Gastroesophageal sphincter (tissue), 4 donors: ENCODE measurements around the gene ABCG8. TPM values are rescaled to one million over a fixed set of nuclear protein-coding genes. Genes with fewer than 3 reads are reported as not detected.

ENCODE experiments used
- ATAC-seq: fragments of 150-250 bp; one replicate; pipeline ENCODE4 v1.9.1; 2016; ENCODE audit warnings: mild to moderate bottlenecking, moderate library complexity
- H3K27ac ChIP-seq, 4 donors: fragments of 200-600 bp; sonication (generic) in 3 of 4; 1 replicate in 3 of 4; 2 replicates in 1 of 4; pipeline ENCODE4 v1.5.1; 2016 to 2019
- H3K27me3 ChIP-seq: fragments of 200-600 bp; sonication (generic); one replicate; pipeline ENCODE4 v1.5.1; 2019
- H3K36me3 ChIP-seq, 2 donors: fragments of 200-600 bp; sonication (generic); one replicate each; pipeline ENCODE4 v1.5.1; 2019; ENCODE audit warnings: control low read depth in 1 of 2
- H3K4me1 ChIP-seq, 3 donors: fragments of 200-600 bp; sonication (generic); 1 replicate in 2 of 3; 2 replicates in 1 of 3; pipeline ENCODE4 v1.5.1; 2016 to 2019; ENCODE audit warnings: control low read depth in 2 of 3
- H3K4me3 ChIP-seq, 2 donors: fragments of 200-600 bp; sonication (generic); one replicate each; pipeline ENCODE4 v1.5.1; 2019; ENCODE audit warnings: mild to moderate bottlenecking in 1 of 2, moderate library complexity in 1 of 2
- H3K9me3 ChIP-seq, 3 donors: fragments of 200-600 bp; sonication (generic); one replicate each; pipeline ENCODE4 v1.5.1; 2017 to 2019; ENCODE audit warnings: control low read depth in 2 of 3
- CTCF ChIP-seq, 4 experiments: fragments of 200-600 bp in 2 of 4; fragments of 450-650 bp in 2 of 4; sonication (generic) in 1 of 4; IDR thresholded peaks; one replicate each; pipeline ENCODE4 v1.5.1; 2017 to 2019; ENCODE audit warnings: antibody characterized with exemption in 4 of 4, mild to moderate bottlenecking in 2 of 4, moderate library complexity in 2 of 4
- EP300 ChIP-seq: sonication (generic); formaldehyde crosslinking; IDR thresholded peaks from one replicate; pipeline ENCODE4 v1.6.1; 2017; ENCODE audit warnings: antibody characterized with exemption, mild to moderate bottlenecking
- POLR2A ChIP-seq, 2 donors: fragments of 450-650 bp; IDR thresholded peaks; one replicate each; pipeline ENCODE4 v1.6.1; 2017; ENCODE audit warnings: antibody characterized with exemption in 2 of 2, mild to moderate bottlenecking in 2 of 2, moderate library complexity in 1 of 2
- POLR2AphosphoS5 ChIP-seq: sonication (generic); formaldehyde crosslinking; IDR thresholded peaks from one replicate; pipeline ENCODE4 v1.6.1; 2017; ENCODE audit warnings: antibody characterized with exemption
- WGBS, 2 donors: methylation state at CpG; one replicate each; pipeline ENCODE4 v1.1.5; 2018; ENCODE audit warnings: low coverage in 1 of 2; 5-methylcytosine and 5-hydroxymethylcytosine counted together
- total RNA-seq, 4 donors: library from RNA; depleted of rRNA; stranded (reverse); fragments of >200 nt; gene quantifications; one replicate each; pipeline ENCODE4 v1.1.0, GENCODE V29; 2016

ABCG8 gene
- total RNA-seq, 4 donors from 2014 or later = 0.12 TPM; not detected in 3

GRCh38 chr2:43846140-43846793, 7.5 kb downstream of the ABCG8 start:
- Histone ChIP-seq H3K4me1 (peaks cover 0 to 9% (median 0%) of the 10 kb centered on the region in 3 donors), H3K4me3 (no peak overlapping the region), H3K27ac (no peak overlapping the region), H3K36me3 (no peaks in the 10 kb centered on the region), H3K27me3 (no peaks in the 10 kb centered on the region), H3K9me3 (no peaks in the 10 kb centered on the region)
- ATAC-seq = no peak
- no peak for TF ChIP-seq CTCF (IDR thresholded peaks at IDR 0.05)
- no peak for TF ChIP-seq POLR2AphosphoS5
- no peak for TF ChIP-seq POLR2A (IDR thresholded peaks at IDR 0.05)
- no peak for TF ChIP-seq EP300
- 94% methylated on average over 5 of the region's 5 CpGs; no CpG with 5 or more reads in 1 of the 2 donors for WGBS, 2 donors

GRCh38 chr2:43848214-43848613, 9.4 kb downstream of the ABCG8 start:
- TF ChIP-seq POLR2A (IDR thresholded peaks at IDR 0.05) = no peak
- TF ChIP-seq EP300 = no peak
- no peak for TF ChIP-seq CTCF (IDR thresholded peaks at IDR 0.05)
- no peak for TF ChIP-seq POLR2AphosphoS5
- Histone ChIP-seq H3K27ac (no peak overlapping the region), H3K36me3 (no peaks in the 10 kb centered on the region), H3K27me3 (peaks cover 11% of the 10 kb centered on the region), H3K9me3 (no peaks in the 10 kb centered on the region), H3K4me3 (no peak overlapping the region), H3K4me1 (peaks cover 0 to 9% (median 0%) of the 10 kb centered on the region in 3 donors)
- ATAC-seq = no peak
- 71 to 83% methylated on average over 1 of the region's 1 CpG for WGBS, 2 donors

GRCh38 chr2:43851011-43851980, 12.5 kb downstream of the ABCG8 start:
- Histone ChIP-seq H3K4me3 (no peak overlapping the region), H3K9me3 (no peaks in the 10 kb centered on the region), H3K27ac (no peak overlapping the region), H3K27me3 (peaks cover 37% of the 10 kb centered on the region), H3K36me3 (no peaks in the 10 kb centered on the region), H3K4me1 (peaks cover 0 to 9% (median 0%) of the 10 kb centered on the region in 3 donors)
- 55 to 67% methylated on average over 2 of the region's 20 CpGs for WGBS, 2 donors
- TF ChIP-seq POLR2A (IDR thresholded peaks at IDR 0.05) (no peak), POLR2AphosphoS5 (no peak)
- no peak for ATAC-seq

- TF ChIP-seq CTCF (IDR thresholded peaks at IDR 0.05) (no peak), EP300 (no peak), POLR2AphosphoS5 (no peak), POLR2A (IDR thresholded peaks at IDR 0.05) (no peak)
- no peak overlapping the region for H3K4me3 ChIP-seq
- no peak for ATAC-seq
- H3K4me1 ChIP-seq = peaks cover 0 to 9% (median 0%) of the 10 kb centered on the region in 3 donors
- no peaks in the 10 kb centered on the region for H3K9me3 ChIP-seq
- 100% methylated on average over 1 of the region's 21 CpGs; no CpG with 5 or more reads in 1 of the 2 donors for WGBS, 2 donors
- H3K36me3 ChIP-seq = no peaks in the 10 kb centered on the region
- peaks cover 44% of the 10 kb centered on the region for H3K27me3 ChIP-seq
- no peak overlapping the region for H3K27ac ChIP-seq
Observed at GRCh38 chr2:43852196-43852730, 13.5 kb downstream of the ABCG8 start.
